OCI-LY3 (cell line): ENCODE results near the gene GSTM3.
"Not testable (repeated sequence)": the region's sequence is repeated elsewhere in the genome, so short reads cannot be mapped to it uniquely, and the experiment has no call there.

Experiments used
- H2AFZ ChIP-seq: fragments of 200-600, 300-600 bp; shearing (Covaris generic); 2 replicates; pipeline ENCODE4 v1.6.0; 2014; ENCODE audit warnings: antibody characterized with exemption, low read depth, low read length
- H3K27ac ChIP-seq: fragments of 200-600, 300-600 bp; sonication (generic); 2 replicates; pipeline ENCODE4 v1.5.1; 2014; ENCODE audit warnings: mild to moderate bottlenecking, low read length, moderate library complexity, mixed read lengths
- H3K27me3 ChIP-seq: fragments of 200-600, 300-600 bp; sonication (generic); 2 replicates; pipeline ENCODE4 v1.6.1; 2014; ENCODE audit warnings: low read depth, low read length, mixed read lengths
- H3K36me3 ChIP-seq: fragments of 200-600, 300-600 bp; sonication (generic); replicated peaks from 2 replicates; pipeline ENCODE3; 2014; ENCODE audit warnings: low read depth, low read length, mixed read lengths
- H3K4me1 ChIP-seq: fragments of 300-600, 200-600 bp; sonication (generic); 2 replicates; pipeline ENCODE4 v1.6.1; 2014; ENCODE audit warnings: low read length, mixed read lengths
- H3K4me2 ChIP-seq: fragments of 200-600, 300-600 bp; sonication (generic); 2 replicates; pipeline ENCODE4 v1.6.1; 2014; ENCODE audit warnings: low read length, mixed read lengths
- H3K4me3 ChIP-seq: fragments of 300-600, 200-600 bp; sonication (generic); 2 replicates; pipeline ENCODE4 v1.5.1; 2014; ENCODE audit warnings: antibody characterized with exemption, mild to moderate bottlenecking, low read length, moderate library complexity
- H3K79me2 ChIP-seq: fragments of 300-600, 200-600 bp; shearing (Covaris generic); 2 replicates; pipeline ENCODE4 v1.6.1; 2014; ENCODE audit warnings: mild to moderate bottlenecking, low read length, mixed read lengths
- H3K9ac ChIP-seq: fragments of 300-600, 200-600 bp; shearing (Covaris generic); 2 replicates; pipeline ENCODE4 v1.6.0; 2014; ENCODE audit warnings: mild to moderate bottlenecking, low read length, moderate library complexity
- H3K9me3 ChIP-seq: fragments of 200-600, 300-600 bp; shearing (Covaris generic); 2 replicates; pipeline ENCODE4 v1.6.1; 2014; ENCODE audit warnings: low read length, mixed read lengths; ENCODE audit not compliant: insufficient read depth
- H4K20me1 ChIP-seq: fragments of 200-600, 300-600 bp; sonication (generic); 2 replicates; pipeline ENCODE4 v1.6.1; 2016; ENCODE audit warnings: low read length, mixed read lengths; ENCODE audit not compliant: insufficient read depth
- EZH2phosphoT487 ChIP-seq: fragments of 200-600 bp; shearing (Covaris generic); IDR thresholded peaks from 2 replicates; pipeline ENCODE4 v1.6.1; 2018; ENCODE audit warnings: antibody characterized with exemption, mixed run types, low read depth
- TF ChIP-seq, protein P1 (sequence below): fragments of 200-600, 300-600 bp; sonication (generic); IDR thresholded peaks from 2 replicates; pipeline ENCODE4 v1.5.1; 2014; ENCODE audit warnings: antibody characterized with exemption, low read length, low read depth

GSTM3 gene

DNA sequence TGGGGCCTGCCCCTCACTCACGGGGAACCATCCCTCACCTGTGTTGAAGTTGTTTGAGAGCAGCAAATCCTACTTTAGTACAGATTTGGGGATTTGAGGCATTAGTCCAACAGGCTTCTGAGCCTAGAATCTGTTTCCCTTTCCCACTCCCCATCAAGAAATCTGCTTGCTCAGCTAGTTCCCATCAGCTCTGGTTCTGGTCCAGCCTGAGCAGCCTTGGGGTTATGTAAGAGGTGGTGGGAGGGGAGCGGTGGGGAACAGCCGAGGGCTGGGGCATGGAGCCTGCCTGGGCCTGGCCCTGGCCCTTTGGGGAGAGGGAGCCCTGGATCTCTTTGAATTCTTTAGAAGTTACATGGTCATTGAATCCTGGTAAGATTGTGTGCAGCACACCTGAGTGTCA, 24.7 kb downstream of the GSTM3 start:
- Histone ChIP-seq H3K27ac (no peak overlapping the region), H4K20me1 (no peaks in the 10 kb centered on the region)

GRCh38 chr1:109714661-109715372, 26.0 kb downstream of the GSTM3 start:
- Histone ChIP-seq H3K27ac (no peak overlapping the region), H3K27me3 (no peaks in the 10 kb centered on the region), H3K4me2 (no peak overlapping the region), H3K4me1 (peaks cover 20% of the 10 kb centered on the region), H3K4me3 (no peak overlapping the region), H3K9ac (no peak overlapping the region), H3K9me3 (no peaks in the 10 kb centered on the region), H4K20me1 (no peaks in the 10 kb centered on the region), H2AFZ (no peak overlapping the region), H3K36me3 (no peaks in the 10 kb centered on the region), H3K79me2 (no peaks in the 10 kb centered on the region)
- TF ChIP-seq, protein P1, sequence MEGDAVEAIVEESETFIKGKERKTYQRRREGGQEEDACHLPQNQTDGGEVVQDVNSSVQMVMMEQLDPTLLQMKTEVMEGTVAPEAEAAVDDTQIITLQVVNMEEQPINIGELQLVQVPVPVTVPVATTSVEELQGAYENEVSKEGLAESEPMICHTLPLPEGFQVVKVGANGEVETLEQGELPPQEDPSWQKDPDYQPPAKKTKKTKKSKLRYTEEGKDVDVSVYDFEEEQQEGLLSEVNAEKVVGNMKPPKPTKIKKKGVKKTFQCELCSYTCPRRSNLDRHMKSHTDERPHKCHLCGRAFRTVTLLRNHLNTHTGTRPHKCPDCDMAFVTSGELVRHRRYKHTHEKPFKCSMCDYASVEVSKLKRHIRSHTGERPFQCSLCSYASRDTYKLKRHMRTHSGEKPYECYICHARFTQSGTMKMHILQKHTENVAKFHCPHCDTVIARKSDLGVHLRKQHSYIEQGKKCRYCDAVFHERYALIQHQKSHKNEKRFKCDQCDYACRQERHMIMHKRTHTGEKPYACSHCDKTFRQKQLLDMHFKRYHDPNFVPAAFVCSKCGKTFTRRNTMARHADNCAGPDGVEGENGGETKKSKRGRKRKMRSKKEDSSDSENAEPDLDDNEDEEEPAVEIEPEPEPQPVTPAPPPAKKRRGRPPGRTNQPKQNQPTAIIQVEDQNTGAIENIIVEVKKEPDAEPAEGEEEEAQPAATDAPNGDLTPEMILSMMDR, result no peak

More for the DNA sequence above, 24.7 kb downstream of the GSTM3 start:
- Histone ChIP-seq H3K79me2 (no peaks in the 10 kb centered on the region), H3K36me3 (no peaks in the 10 kb centered on the region), H3K4me2 (no peak overlapping the region), H3K4me1 (peaks cover 24% of the 10 kb centered on the region), H3K9ac (no peak overlapping the region), H3K27me3 (no peaks in the 10 kb centered on the region), H3K9me3 (no peaks in the 10 kb centered on the region), H3K4me3 (no peak overlapping the region), H2AFZ (no peak overlapping the region)
- no peak for TF ChIP-seq EZH2phosphoT487
- TF ChIP-seq, protein P1, result no peak

DNA sequence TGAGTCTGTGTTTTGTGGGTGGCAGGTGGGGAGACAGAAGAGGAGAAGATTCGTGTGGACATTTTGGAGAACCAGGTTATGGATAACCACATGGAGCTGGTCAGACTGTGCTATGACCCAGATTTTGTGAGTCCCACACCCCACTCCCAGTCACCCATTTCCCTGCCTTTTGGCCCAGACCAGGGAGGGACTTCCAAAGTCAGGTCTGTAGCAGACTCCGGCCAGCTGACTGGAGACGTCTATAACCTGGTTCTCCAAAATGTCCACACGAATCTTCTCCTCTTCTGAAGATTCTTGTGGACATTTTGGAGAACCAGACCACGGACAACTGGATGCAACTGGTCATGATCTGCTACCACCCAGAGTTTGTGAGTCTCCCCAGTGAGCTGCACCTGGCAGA, 27.2 kb downstream of the GSTM3 start:
- Histone ChIP-seq H3K4me2 (no peak overlapping the region), H4K20me1 (no peaks in the 10 kb centered on the region), H3K4me3 (no peak overlapping the region)

DNA sequence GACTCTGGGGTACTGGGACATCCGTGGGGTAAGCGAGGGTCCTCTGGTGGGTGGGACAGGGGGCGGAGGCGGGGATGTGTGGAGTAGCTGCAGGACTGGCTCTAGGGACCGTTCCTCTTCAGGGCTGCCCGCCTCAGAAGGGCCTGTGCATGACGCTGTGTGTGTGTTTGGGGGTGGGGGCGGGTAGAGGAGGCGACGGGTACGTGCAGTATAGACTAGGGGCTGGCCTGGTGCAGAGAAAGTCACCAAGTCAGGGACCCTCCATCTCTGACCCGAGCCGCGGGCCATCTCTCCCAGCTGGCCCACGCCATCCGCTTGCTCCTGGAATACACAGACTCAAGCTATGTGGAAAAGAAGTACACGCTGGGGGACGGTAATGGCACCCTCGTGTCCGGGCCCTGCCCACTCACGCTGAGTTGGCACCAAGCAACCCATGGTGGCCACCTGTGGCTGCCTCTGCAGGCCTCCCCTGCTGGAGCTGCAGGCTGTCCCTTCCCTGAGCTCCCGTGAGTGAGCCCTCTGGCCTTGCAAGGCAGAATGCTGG, 28.4 kb downstream of the GSTM3 start:
- Histone ChIP-seq H2AFZ (no peak overlapping the region), H3K79me2 (no peaks in the 10 kb centered on the region), H3K4me2 (no peak overlapping the region), H3K27me3 (no peaks in the 10 kb centered on the region), H3K4me3 (no peak overlapping the region), H4K20me1 (no peaks in the 10 kb centered on the region), H3K27ac (no peak overlapping the region), H3K4me1 (no peaks in the 10 kb centered on the region), H3K9me3 (no peaks in the 10 kb centered on the region), H3K36me3 (no peaks in the 10 kb centered on the region), H3K9ac (no peak overlapping the region)
- TF ChIP-seq, protein P1, result no peak
- TF ChIP-seq EZH2phosphoT487, result no peak

More for the DNA sequence above, 27.2 kb downstream of the GSTM3 start:
- H3K9ac ChIP-seq, result no peak overlapping the region
- no peaks in the 10 kb centered on the region for H3K9me3 ChIP-seq
- no peak for TF ChIP-seq EZH2phosphoT487
- TF ChIP-seq, protein P1, result no peak
- H3K36me3 ChIP-seq, result no peaks in the 10 kb centered on the region
- H3K27me3 ChIP-seq, result no peaks in the 10 kb centered on the region
- H2AFZ ChIP-seq, result no peak overlapping the region
- H3K4me1 ChIP-seq, result peaks cover 9% of the 10 kb centered on the region
- H3K27ac ChIP-seq, result no peak overlapping the region
- no peaks in the 10 kb centered on the region for H3K79me2 ChIP-seq

GRCh38 chr1:109711593-109712320, 29.1 kb downstream of the GSTM3 start, which contains the start of gene GSTM5:
GSTM5 (plus strand) TSS chr1:109712251; CDS start chr1:109712313, 62 bp downstream.
- H3K4me3 ChIP-seq, H2AFZ ChIP-seq, H3K4me2 ChIP-seq, H3K4me1 ChIP-seq, H3K27ac ChIP-seq, H4K20me1 ChIP-seq, H3K79me2 ChIP-seq, H3K27me3 ChIP-seq, H3K36me3 ChIP-seq, H3K9ac ChIP-seq, H3K9me3 ChIP-seq: not testable (repeated sequence)

DNA sequence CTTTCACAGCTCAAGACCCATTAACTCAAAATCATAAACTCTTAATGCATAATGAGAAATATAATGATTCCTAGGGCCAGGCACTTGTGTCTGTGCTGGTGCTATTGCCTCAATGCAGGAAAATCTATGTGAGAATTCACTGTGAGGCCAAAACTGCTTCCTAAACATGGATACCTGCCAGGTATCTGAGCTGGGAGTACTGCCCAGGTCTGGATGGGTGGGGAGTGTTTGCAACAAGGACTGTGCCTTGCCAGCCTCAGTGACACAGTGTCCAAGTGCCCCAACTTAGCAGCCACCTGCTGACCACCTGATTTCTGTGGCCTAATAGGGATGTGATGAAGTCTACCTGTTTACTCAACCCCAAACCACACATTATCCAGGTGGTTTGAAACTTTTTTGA, 31.0 kb downstream of the GSTM3 start:
- H3K36me3 ChIP-seq, H2AFZ ChIP-seq, H3K4me1 ChIP-seq: not testable (repeated sequence)

More for the DNA sequence above, 31.0 kb downstream of the GSTM3 start:
- H3K27me3 ChIP-seq, H3K9ac ChIP-seq, H3K9me3 ChIP-seq, H3K79me2 ChIP-seq, H3K27ac ChIP-seq, H3K4me3 ChIP-seq, H3K4me2 ChIP-seq, H4K20me1 ChIP-seq: not testable (repeated sequence)
